Activated T-cell treated with anti-CD3 and anti-CD28 coated beads for 24 hours (primary cell): Measurements from ENCODE around the gene FEZF2.

Experiments used
- DNase-seq: peaks from one replicate; pipeline ENCODE4 v3.0.0-alpha.2; 2020; ENCODE audit warnings: low read depth

Gene FEZF2

DNA sequence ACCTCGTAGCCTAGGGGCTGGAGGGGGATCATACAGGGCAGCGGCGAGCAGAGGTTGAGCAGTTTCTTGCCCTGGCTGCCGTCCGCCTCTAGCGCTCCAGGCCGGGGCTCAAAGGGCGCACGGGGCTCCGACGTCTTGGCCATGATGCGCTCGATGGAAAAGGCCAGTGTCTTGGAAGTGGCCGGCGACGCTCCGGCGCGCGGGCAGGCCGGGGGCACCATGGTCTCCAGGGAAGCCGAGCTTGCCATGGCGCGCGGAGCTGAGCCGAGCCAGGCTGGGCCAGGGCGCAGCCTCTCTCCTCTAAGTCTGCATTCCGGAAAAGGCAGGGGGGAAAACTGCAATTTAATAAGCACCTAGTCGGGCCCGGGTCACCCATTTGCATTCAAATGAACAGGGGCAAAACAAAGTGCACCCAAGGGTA lies 719 bp downstream of the FEZF2 start:
- DNase-seq = no peak

DNA sequence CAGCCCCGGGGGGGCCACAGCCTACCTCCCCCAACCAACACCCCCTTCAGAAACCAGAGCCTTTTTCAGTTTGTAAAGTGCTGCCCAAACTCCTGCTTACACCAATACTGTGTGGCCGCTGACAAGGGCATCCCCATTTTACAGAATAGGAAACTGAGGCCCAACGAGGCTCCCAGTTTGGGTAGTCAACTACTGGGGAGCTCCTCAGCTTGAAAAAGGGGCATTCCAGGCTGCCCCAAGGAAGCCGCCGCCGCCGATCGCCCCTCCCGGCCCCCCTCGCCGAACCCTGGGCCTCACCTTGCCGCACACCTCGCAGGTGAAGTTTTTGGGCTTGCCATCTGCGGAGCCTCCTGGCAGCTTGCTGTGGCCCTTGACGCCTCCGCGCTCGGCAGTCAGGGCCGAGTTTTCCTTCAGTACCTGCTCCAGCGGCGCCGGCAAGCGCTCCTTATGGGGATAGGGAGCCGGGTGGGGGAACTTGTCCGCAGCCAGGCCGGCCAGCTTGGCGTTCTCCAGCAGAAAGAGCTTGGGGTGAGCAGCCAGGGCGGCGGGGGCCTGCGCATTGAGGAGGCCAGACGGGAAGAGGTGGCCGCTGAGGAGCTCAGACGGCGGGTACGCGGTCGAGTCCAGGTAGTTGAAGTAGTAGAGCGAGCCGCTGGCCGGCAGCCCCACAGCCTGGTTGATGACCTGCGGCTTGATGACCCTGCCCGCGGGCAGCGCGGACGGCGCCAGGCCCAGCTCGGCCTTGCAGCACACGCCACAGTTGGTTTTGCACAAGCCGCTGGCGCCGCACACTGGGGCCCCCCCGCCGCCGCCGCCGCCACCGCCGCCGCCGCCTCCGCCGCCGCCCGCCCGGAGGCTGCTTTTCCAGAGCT lies 1.4 kb downstream of the FEZF2 start:
- DNase-seq = no peak

DNA sequence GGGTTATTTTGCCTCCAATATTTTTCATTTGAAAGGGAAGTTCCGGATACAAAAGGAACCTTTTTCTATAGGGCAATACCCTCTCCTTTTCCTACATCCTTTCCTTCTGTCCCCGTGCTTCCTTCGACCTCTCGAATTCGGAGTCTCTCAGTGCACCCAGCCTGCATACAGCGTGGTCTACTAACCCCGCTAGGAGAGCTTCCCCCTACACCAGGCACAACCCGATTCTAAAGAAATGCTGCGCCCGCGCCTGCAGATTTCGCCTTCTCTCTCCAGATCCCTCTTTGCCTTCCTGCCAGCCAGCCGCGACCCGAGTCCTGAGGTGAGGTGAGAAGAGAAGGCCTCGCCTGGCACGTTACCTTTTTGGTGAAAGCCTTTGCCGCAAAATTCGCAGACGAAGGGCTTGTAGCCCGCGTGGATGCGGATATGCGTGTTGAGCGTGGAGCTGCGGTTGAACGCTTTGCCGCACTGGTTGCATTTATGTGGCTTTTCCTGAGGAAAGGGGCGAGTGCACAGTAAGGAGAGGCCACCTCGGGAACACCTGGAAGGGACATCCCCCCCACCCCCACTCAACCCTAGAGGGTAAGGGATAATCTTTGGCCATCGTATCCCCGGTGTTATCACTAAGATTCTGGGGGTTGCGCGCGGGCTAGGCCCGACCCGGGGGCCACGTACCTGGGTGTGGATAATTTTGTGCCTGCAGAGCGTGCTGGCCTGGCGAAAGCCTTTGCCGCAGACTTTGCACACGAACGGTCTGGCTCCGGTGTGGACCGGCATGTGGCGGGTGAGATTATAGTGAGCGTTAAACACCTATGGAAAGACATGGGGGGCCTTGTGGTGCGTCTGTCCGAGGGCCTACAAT lies 2.3 kb downstream of the FEZF2 start:
- DNase-seq = no peak

DNA sequence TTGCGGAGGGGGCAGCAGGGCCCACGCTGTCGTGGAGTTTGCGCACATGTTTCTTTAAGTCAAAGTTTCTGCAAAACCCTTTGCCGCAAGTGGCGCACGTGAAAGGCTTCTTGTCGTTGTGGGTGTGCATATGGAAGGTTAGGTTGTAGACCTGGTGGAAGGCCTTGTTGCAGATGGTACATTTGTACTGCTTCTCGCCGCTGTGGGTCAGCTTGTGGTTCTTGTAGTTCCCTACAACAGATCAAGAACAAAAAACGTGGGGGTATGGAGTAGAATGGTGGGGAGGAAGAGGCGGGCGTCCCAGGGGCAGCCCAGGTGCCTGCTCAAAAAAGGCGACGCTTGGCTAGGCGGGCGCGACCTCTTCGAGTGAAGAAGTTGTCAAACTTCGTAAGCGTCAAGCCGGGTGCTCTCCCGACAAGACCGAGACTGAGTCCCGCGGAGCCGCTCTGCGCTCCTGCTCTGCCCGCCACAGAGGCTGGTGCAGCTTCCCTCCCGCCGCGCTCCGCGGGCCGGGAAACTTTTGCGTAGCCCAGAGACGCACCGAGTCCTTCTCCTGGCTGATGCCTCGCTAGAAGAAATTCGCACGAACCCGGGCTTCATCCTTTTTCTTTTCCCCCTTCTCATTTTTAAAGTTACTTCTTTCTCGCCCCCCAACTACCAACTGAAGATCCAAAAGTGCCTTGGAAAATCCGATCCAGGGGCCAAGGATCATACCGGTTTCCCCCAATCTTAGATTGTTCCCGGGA lies 3.1 kb downstream of the FEZF2 start:
- no peak for DNase-seq

DNA sequence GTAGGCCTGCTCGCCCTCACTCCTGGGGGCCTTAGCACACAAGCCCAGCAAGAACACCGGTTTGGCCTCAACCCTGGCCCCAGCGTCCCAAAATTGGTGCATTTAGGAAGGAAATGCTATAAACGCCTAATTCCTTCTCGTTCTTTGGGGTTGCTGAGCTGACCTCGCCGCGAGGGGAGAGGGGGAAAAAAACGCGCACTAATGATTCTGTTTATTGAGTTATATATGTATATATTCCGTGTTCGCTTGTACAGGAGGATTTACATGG lies 3.9 kb downstream of the FEZF2 start:
- no peak for DNase-seq

DNA sequence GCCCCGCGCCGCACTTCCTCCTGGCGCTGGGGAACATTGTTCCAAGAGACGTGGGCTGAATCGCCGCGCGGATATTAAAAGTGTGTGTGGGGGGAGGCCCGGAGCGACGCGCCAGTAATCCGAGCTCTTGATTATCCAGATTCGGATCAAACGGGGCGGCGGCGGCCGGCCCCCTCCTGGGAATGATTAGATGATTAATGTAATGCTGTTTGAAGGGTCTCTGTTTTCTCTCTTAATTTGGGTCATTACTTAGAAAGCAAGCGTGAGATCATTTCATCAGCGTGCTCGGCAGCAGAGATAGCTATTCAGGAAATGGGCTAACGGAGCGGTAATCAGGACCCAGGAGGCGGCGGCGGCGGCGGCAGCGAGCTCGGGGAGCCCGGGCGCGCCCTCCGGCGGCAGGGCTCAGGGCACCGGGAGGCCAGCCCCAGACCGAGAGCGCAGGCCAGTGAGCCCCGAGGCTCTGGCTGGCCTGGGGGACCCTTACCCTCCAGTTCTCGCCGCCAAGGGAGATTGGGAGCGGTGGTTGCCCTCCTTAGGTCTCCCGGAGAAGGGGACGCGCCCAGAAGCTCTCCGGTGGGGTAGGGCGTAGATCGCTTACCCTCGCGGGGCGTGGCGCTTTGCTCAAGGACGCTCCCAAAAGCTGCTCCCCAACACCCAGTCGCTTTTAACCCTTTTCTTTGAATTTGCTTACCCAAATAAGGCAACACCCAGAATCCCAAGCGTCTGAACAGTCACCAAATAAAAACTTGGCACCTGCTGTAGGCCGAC lies 4.5 kb downstream of the FEZF2 start:
- no peak for DNase-seq

DNA sequence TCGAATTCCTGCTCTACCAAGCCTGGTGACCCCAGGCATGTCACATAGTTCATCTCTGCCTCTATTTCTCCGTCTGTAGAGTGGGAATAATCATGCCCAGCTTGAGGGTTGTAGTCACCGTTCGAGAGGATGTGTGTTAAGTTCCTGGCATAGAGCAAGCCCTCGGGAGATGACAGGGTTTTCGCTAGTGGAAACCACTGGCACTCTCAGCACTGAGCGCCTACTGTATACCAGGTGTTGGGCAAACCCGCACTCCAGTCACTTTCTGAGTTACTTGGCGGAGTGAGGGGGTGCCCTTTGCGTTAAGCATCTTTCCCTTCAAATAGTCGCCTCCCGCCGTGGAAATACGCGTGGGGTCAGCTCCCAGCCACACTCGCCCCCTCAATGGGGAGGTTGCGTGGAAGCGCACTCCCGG lies 5.1 kb downstream of the FEZF2 start:
- no peak for DNase-seq

DNA sequence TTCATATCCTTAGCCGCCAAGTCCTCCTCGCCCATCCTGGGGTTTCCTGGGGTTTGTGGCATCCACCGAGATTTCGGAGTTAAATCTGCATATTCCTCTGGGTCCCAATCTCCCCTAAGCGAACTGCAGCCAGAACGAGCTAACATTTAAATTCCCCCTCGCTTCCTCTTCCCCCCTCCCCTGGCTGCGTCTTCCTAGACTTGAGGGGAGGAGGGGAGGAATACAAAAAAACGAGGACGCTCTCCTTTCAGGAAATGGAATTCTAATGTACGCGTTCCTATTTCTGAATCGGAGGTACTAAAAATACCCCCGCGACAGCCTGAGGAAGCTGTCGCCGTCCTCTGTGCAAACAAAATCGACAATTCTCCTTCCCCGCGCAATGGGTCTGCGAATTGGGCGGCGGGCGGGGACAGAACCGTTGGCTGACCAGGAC lies 5.6 kb downstream of the FEZF2 start:
- no peak for DNase-seq

DNA sequence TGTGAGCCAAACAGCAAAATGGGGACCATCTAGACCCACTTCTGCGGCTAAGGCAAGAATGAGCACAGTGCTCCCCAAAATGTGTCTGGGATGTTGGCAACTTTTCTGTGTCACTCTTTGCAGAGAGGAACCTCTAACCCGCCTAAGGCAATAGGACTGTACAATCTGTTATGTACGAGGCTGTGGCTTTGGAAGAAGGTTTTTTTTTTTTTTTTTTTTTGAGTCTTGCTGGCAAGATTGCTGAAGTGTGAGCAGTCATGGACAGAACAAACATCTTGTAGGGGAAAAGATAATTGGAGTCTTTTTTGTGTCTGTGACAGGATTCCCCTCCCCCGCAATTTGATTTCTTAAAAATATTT lies 7.2 kb downstream of the FEZF2 start:
- DNase-seq = no peak

DNA sequence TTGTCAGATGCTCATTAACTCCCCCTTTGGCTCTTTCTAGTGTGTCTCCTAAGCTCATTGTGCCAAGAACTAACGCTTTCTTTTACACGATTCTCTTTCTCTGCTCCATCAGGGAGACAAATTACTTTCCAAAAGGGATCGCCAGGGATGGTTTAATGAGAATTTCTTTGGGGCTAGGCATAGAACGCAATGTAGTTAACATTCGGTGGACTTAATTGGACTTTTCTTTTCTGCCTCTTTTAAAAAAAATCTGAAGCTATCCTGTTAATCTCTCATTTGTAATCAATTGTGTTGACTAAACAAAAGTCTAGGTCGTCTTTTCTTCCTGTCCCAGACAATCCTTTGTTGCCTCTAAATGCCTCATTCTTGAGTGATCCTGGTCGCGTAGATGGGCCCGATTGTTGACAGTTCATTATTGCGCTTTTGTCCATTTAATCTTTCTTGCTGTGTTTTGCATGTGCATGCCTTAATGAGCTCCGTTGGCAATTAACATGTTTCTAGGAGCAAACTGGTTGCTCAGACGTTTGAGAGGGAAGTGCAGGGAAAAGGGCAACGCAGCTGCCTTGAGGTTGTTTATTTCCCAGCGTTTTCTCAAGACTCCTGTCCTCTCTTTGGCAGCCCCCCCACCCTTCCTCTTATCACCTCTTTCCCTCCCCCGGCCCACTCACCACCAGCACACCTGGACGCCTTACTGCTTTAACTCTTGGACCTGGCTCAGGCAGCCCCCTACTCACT lies 7.8 kb downstream of the FEZF2 start:
- no peak for DNase-seq

DNA sequence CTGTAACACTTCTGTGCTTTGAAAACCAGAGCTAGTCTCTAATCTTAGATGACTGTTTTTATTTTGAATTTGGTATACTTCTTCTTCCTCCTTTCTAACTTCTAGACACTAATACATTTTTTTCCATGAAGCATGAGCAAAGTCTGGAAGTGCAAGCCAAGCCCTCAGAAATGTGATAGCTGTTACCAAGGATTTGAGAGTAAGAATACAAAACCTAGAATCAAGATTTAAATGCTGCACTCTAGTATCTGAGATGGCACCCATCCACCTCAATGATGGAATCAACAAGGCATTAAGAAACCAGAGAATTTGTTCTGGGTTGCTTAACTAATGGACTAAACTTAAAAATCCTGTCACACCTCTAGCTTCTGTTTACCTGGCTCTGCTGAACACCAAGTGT lies 9.2 kb downstream of the FEZF2 start:
- DNase-seq = no peak

DNA sequence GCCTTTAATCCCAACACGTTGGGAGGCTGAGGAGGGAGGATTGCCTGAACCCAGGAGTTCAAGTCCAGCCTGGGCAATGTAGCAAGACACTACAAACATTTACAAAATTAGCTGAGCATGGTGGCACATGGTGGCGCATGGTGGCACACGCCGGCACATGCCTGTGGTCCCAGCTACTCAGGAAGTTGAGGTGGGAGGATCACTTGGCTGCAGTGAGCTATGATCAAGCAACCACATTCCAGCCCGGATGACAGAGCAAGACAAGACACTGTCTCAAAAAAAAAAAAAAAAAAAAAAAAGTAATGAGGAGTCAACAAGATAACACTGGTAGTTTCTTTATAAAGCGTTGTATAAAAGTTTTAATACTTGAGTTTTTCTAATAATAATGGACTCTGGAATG lies 10.1 kb downstream of the FEZF2 start:
- DNase-seq = no peak

DNA sequence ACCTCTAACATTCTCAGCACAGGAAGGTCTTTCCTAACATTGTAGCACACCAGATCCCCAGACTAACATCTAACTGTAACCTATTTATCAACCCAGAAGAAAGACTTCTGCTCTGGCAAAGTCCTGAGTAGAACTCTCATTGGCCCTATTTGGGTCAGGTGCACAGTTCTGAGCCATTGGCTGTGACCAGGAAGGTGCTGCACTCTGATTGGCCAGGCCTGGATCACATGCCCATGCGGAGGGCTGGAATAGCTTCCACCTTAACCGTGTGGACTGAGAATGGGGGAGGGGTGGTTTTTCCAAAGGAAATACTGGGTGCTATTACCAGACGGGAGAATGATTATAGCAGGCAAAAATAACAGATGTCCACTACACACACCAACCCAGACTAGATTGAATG lies 11.5 kb downstream of the FEZF2 start:
- DNase-seq = no peak

DNA sequence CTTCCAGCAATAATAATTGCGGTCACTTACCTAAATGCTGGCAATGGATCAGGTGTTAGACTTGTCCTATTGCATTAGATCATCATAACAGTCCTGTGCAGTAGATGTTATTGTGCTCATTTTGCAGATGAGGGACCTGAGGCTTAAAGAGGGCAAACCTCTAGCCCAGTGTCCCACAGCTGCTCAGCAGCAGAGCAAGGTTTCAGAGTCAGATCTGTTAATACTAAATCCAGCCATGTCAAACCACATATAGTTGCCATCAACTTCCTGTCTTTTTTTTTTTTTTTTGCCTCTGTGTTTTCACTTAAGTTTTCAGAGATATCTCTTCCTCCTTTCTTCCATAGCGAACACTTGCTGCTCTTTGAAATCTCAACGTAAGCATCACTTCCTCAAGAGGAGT lies 12.1 kb downstream of the FEZF2 start:
- DNase-seq = no peak

DNA sequence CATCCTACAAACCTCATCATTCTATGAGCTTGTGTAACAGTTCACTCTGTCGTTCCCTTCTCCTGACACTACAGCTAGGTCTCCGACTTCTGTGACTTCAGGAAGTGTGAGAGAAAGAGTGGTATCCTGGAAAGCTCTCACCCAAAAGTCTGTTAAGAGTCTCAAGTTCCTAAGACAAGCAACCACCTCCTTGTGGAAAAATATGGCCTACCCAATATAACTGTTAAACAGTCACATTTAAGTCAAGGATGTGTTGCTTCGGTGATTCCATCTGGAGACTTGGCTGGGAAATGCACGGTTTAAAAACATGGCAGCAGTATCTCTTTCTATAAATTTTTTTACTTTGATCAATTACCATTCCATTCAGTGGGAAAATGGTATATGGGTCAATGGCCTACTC lies 13.8 kb downstream of the FEZF2 start:
- no peak for DNase-seq

DNA sequence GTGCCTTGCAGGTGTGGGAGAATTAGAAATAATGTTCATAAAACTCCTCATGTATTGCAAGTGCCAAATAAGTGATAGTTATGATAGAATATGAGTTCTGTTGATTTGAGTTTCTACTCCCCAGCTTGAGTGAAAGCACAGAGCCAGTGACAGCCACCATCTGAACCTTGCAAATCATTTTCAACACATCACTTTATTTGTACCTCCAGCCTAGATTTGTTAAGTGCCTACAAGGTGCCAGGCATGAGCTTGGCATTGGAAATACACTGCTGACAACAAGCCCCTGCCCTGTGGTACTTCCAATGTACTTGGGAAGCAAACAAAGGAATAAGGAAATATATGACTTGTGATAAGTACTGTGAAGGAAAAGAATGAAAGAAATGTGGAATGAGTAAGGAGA lies 17.0 kb downstream of the FEZF2 start:
- DNase-seq = no peak

DNA sequence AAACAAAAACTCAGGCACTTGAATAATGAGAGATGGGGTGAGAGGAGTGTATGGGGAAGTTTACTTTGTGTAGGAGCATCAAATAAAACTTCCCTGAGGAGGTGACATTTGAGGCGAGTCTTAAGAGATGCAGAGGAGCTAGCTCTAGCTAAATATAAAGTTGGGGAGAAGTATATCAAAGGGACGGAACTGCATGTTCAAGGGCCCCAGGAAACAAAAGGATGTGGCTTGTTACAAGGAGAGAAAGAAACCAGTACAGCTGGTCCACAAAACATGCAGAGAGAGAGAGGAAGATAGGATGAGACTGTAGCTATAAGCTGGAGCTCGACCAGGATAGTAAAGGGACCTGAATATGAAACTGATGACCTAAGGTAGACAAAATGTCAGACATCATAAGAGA lies 17.6 kb downstream of the FEZF2 start:
- DNase-seq = no peak

DNA sequence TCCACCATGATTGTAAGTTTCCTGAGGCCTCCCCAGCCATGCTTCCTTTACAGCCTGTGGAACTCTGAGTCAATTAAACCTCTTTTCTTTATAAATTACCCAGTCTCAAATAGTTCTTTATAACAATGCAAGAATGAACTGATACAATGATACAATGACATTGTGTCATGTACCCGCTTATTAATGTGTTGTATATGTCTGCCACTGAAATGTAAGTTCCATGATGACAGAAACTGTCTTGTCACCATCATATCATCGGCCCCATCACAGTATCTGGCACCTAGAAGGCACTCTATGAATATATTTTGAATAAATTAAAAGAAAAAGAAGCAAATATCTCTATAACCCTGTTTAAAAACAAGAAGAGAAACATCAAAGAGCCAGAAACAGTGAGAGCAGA lies 29.6 kb downstream of the FEZF2 start:
- DNase-seq = no peak

DNA sequence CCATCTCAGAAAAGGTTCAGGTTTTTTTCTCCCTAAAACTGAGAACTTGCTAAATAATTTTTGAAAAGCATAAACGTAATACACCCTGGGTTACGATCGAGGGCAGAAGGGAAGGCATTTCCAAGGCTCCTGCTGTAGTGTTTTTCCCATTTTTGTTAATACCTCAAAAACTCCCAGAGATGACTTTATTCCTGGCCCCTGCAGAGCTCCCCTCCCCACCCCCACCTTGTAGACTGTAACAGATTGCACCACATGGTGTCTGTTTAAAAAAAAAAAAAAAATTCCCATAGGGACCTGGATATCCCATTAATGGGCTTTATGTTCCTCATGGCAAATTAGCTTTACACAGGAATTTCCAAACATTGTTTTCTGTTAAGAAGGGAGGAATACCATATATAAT lies 38.2 kb downstream of the FEZF2 start:
- no peak for DNase-seq

DNA sequence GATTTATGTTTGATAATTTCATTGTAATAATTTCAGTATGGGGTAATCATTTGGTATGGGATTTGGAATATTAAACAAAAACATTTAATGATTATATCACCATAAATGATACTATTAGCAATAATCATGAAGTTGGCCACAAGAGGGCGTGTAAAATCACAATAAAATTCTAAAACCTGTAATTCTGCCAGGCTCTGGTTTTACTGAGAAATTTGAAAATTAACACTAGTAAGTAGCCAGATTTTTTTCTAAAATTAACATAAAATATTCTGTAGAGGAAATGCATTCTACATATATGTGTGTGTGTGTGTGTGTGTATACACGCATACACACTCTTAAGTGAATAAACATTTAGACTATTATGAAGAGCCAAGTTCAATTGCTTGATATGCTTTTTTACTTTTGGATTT lies 40.5 kb downstream of the FEZF2 start:
- no peak for DNase-seq

DNA sequence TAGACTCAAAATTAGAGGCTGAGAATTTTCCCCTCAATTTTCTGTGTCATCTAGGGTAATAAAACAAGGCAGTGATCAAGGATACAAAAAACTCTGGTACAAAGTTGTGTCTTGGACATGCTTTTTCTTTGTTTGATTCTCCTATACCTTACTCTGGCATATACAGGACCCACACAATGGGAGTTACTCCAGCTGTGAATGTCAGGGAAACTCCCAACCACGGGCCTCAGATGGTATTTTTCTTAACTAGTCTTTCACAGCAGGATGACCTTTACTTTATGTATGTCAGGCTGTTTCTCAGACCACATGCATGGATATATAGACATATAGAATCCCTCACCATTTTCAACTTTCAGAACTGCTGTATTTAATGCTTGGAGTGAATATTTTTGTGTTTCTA lies 41.3 kb downstream of the FEZF2 start:
- DNase-seq = no peak
